ENCODE results near the gene FAM163B. TPM values are rescaled to one million over a fixed set of nuclear protein-coding genes. Genes with fewer than 3 reads are reported as not detected.

FAM163B gene
- polyA plus RNA-seq, 1 donor (not counting 4 experiments of a cell fraction or from before 2014, with no cell fraction given), result not detected

DNA sequence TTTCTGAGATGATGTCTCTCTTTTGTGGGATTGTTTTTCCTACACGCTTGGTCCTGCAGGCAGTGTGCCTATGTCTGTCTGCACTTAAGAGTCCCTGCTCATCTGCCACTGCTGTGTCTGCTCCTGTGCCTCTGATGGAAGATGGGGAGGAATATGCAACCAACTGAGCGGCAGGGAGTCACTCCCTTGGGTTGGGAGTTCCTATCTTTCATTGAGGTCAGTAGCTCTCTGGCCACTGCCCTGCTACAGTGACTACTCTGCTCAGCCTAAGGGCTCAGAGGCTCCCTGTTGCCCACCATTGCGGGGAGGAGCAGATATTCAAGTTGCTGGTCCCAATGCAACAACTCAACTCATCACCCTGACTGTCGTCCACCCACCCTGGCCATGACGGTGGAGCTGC, 13.4 kb upstream of the FAM163B start:
- Histone ChIP-seq H3K36me3 (ENCODE audit: control insufficient read depth in 2 of 2, extremely low read depth in 1 of 2, insufficient read depth in 2 of 2, low read length in 2 of 2) (no peaks in the 10 kb centered on the region), H3K27me3 (ENCODE audit: control insufficient read depth, extremely low read depth, insufficient read depth, low read length) (peaks cover 14% of the 10 kb centered on the region), H3K4me3 (ENCODE audit: control insufficient read depth in 2 of 3, extremely low read depth in 1 of 3, insufficient read depth in 2 of 3, low read depth in 1 of 3, low read length in 3 of 3) (no peak overlapping the region), H3K9me3 (ENCODE audit: control insufficient read depth, low read depth, low read length) (no peaks in the 10 kb centered on the region), H3K9me1 (ENCODE audit: control insufficient read depth, extremely low read depth, insufficient read depth, low read length) (no peaks in the 10 kb centered on the region), H3K4me1 (ENCODE audit: control insufficient read depth, extremely low read depth, insufficient read depth, low read length) (no peaks in the 10 kb centered on the region), H3K79me2 (ENCODE audit: control insufficient read depth, insufficient read depth, low read length) (no peaks in the 10 kb centered on the region), H3K9ac (ENCODE audit: control insufficient read depth, extremely low read depth, insufficient read depth, low read length) (no peak overlapping the region), H3K27ac (ENCODE audit: control insufficient read depth, insufficient read depth, low read length) (no peak overlapping the region), H2AFZ (ENCODE audit: control insufficient read depth, low read length) (no peak overlapping the region), H3K4me2 (ENCODE audit: control insufficient read depth, extremely low read depth, insufficient read depth, low read depth, low read length) (no peak overlapping the region), H4K20me1 (ENCODE audit: control insufficient read depth, extremely low read depth, insufficient read depth, low read length) (no peaks in the 10 kb centered on the region)
- FAIRE-seq (no peak), DNase-seq (ENCODE audit: low read depth, low spot score) (no peak)
- dilution Hi-C loops (cut with MboI; ENCODE audit: extremely low pct_ligation_motif_present, low sequenced_read_pairs), result no loop called here
- no peak for TF ChIP-seq EZH2 (IDR thresholded peaks at IDR 0.05; ENCODE audit: low read length)
- TF ChIP-seq, protein P1, sequence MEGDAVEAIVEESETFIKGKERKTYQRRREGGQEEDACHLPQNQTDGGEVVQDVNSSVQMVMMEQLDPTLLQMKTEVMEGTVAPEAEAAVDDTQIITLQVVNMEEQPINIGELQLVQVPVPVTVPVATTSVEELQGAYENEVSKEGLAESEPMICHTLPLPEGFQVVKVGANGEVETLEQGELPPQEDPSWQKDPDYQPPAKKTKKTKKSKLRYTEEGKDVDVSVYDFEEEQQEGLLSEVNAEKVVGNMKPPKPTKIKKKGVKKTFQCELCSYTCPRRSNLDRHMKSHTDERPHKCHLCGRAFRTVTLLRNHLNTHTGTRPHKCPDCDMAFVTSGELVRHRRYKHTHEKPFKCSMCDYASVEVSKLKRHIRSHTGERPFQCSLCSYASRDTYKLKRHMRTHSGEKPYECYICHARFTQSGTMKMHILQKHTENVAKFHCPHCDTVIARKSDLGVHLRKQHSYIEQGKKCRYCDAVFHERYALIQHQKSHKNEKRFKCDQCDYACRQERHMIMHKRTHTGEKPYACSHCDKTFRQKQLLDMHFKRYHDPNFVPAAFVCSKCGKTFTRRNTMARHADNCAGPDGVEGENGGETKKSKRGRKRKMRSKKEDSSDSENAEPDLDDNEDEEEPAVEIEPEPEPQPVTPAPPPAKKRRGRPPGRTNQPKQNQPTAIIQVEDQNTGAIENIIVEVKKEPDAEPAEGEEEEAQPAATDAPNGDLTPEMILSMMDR (optimal IDR thresholded peaks at IDR 0.05 in 1 of 3, IDR thresholded peaks at IDR 0.05 in 1 of 3, conservative IDR thresholded peaks at IDR 0.05 in 1 of 3; ENCODE audit: extremely low read depth in 1 of 3, insufficient read depth in 2 of 3, low read length in 3 of 3), result no peak

DNA sequence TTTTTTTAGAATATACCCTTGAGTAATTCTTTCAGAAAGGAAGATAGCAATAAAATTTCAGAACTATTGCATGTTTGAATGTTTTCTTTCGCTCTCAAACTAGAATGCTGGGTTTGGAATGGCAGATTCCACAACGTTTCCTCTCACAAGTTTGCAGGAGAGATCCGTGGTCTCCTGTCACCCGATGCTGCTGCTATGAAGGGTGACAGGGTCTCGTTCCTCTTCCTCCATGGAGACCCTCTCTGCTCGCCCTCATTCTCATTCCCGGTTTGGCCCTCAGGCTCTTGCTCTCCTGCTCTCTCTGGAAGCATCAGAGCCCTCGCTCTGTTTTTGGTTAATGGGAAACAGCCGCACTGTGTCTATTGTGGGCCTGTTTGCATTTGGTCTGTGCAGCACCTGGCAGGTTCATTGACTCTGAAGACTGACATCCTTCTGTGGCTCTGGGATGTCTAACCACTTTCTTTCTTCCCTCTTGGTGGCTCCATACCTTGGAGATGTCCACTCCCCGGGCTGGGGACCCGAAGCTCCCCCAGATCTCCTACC, 12.6 kb upstream of the FAM163B start:
- Histone ChIP-seq H3K79me2 (ENCODE audit: control insufficient read depth, insufficient read depth, low read length) (no peaks in the 10 kb centered on the region), H3K4me3 (ENCODE audit: control insufficient read depth in 2 of 3, extremely low read depth in 1 of 3, insufficient read depth in 2 of 3, low read depth in 1 of 3, low read length in 3 of 3) (no peak overlapping the region), H3K9me1 (ENCODE audit: control insufficient read depth, extremely low read depth, insufficient read depth, low read length) (no peaks in the 10 kb centered on the region), H3K27ac (ENCODE audit: control insufficient read depth, insufficient read depth, low read length) (no peak overlapping the region), H3K36me3 (ENCODE audit: control insufficient read depth in 2 of 2, extremely low read depth in 1 of 2, insufficient read depth in 2 of 2, low read length in 2 of 2) (no peaks in the 10 kb centered on the region), H3K9me3 (ENCODE audit: control insufficient read depth, low read depth, low read length) (no peaks in the 10 kb centered on the region), H3K27me3 (ENCODE audit: control insufficient read depth, extremely low read depth, insufficient read depth, low read length) (peaks cover 16% of the 10 kb centered on the region), H3K9ac (ENCODE audit: control insufficient read depth, extremely low read depth, insufficient read depth, low read length) (no peak overlapping the region), H3K4me1 (ENCODE audit: control insufficient read depth, extremely low read depth, insufficient read depth, low read length) (no peaks in the 10 kb centered on the region), H4K20me1 (ENCODE audit: control insufficient read depth, extremely low read depth, insufficient read depth, low read length) (no peaks in the 10 kb centered on the region), H3K4me2 (ENCODE audit: control insufficient read depth, extremely low read depth, insufficient read depth, low read depth, low read length) (no peak overlapping the region), H2AFZ (ENCODE audit: control insufficient read depth, low read length) (no peak overlapping the region)
- DNase-seq (ENCODE audit: low read depth, low spot score), result no peak
- TF ChIP-seq, protein P1 (optimal IDR thresholded peaks at IDR 0.05 in 1 of 3, IDR thresholded peaks at IDR 0.05 in 1 of 3, conservative IDR thresholded peaks at IDR 0.05 in 1 of 3; ENCODE audit: extremely low read depth in 1 of 3, insufficient read depth in 2 of 3, low read length in 3 of 3), result no peak
- TF ChIP-seq EZH2 (IDR thresholded peaks at IDR 0.05; ENCODE audit: low read length), result no peak
- dilution Hi-C loops (cut with MboI; ENCODE audit: extremely low pct_ligation_motif_present, low sequenced_read_pairs), result no loop called here
- FAIRE-seq, result no peak

All from keratinocyte (primary cell).